GM21723 (cell line): Measurements from ENCODE around the gene FBXO42.
"Not testable (repeated sequence)": the region's sequence is repeated elsewhere in the genome, so short reads cannot be mapped to it uniquely, and the experiment has no call there.

Experiments
- ATAC-seq: cut with Tn5 transposase; IDR thresholded peaks from one replicate; pipeline ENCODE4 v1.9.1; 2021; ENCODE audit warnings: mild to moderate bottlenecking, moderate library complexity; ENCODE audit not compliant: unreplicated experiment

The FBXO42 gene

DNA sequence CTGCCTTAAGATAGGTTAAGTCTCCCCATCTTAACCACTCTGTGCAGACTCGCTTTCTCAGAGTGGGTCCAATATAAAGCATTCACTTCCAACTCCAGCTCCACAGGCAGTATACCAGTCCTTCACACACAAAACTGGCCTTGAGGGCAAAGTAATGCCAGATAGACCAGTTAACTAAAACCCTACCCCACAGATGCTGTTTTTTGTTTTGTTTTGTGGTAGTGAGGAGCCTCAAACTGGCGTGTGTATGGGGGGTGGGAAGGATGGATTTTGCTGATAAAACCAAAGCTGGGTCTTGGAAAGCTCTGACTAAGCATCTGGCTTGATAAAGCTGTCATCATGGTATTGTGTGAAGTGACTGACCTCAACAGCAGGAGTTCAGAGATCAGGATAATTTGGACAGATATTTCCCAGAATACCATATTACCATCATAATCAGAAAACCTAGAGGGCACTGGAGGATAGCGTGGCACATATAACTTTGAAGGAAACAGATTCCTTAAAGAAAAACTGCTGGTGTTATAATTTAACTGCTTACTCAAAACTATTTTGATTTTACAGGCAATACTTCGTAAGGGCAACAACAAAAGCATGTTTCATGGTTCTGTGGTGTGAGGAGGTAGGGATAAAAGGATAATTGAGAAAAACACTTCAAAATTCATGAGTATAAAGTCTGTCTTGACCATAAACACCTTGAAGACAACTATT lies 85.7 kb downstream of the FBXO42 start:
- ATAC-seq = no peak

DNA sequence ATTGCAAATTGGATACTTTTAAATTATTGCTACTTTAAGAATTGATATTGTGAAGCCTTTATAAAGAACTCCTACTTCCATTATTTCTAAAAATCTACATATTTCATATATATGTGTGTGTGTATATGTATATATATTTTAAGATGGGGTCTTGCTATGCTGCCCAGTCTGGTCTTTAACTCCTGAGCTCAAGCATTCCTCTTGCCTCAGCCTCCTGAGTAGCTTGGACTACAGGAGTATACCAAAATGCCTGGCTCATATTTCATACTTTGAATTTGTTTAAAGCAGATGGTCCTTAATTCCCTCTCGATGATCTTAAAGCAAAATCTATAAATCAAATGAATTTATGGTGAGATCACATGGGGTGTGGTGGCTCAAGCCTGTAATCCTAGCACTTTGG lies 90.2 kb downstream of the FBXO42 start:
- ATAC-seq = no peak

DNA sequence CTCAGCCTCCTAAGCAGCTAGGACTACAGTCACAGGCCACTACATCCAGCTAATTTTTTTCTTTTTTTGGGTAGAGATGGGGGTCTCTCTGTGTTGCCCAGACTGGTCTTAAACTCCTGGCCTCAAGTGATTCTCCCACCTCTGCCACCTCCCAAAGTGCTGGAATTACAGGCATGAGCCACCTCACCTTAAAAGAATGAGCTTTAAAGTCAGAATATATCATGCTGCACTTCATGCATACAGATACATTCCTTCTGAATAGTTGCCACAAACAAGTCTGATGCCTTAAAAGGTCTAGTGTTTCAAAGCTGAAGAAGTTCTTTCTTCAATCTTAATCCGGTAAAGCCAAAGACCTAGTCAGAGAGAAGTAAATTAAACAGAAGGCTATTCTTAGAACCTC lies 91.5 kb downstream of the FBXO42 start:
- ATAC-seq = no peak

DNA sequence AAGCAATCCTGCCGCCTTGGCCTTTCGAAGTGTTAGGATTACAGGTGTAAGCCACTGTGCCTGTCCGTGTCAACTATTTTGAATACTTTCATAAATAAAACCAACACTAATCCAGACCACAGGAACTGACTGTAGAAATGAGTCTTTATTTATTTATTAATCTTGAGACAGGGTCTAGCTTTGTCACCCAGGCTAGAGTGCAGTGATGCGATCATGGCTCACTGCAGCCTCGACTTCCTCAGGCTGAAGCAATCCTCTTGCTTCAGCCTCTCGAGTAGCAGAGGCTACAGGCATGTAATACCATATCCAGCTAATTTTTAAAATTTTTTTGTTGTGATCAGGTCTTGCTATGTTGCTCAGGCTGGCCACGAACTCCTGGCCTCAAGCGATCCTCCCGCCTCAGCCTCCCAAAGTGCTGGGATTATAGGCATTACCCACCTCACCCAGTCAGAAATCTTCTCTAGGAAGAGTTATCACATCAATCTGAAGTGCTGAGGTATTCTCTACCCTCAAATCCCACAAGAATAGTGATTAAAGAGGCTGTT lies 93.6 kb downstream of the FBXO42 start:
- ATAC-seq = no peak

DNA sequence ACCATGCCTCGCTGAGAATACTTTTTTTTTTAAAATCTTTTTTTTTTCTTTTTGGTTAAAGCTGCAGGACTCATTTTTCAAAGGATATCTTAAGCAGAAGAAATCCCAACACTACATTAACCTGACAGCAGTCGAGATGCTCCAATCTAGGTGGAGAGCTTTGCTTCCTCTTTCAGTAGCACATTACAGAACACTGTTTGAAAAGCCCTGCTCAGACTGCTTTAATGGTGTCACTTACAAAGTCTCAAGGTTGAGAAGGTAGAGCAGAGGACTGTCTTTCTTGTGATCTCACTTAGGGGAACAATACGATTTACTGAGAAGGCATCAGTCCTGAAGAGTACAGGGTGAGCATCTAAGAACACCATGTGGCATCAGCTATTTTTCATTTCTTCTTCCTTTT lies 94.3 kb downstream of the FBXO42 start:
- no peak for ATAC-seq

DNA sequence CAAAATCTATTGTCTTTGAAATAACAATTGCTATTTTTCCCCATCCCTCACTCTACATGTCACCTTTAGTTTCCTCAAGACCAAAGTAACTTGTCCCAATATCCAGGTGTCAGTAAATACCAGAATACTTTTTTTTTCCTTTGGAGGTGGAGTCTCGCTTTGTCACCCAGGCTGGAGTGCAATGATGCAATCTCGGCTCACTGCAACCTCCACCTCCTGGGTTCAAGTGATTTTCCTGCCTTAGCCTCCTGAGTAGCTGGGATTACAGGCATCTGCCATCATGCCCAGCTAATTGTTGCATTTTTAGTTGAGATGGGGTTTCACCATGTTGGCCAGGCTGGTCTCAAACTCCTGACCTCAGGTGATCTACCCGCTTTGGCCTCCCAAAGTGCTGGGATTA lies 94.7 kb downstream of the FBXO42 start:
- not testable (repeated sequence) for ATAC-seq

DNA sequence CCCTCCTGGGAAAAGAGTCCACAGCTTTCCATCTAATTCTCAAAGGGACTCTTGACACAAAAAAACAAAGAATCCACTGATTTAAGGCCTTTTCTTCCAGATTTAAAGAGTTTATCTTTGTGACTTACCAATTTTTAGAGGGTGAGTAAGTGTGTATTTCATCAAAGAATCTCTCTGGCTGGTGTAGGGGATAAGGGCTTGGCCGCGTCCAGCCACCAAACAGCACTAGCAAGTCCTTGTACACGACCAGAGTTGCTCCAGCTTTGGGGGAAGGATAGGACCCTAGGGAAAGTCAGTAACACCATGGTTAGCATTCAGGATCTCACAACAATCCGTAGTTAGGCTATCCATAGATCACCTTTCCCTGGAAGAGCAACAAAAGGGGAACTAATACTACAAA lies 95.8 kb downstream of the FBXO42 start:
- no peak for ATAC-seq

DNA sequence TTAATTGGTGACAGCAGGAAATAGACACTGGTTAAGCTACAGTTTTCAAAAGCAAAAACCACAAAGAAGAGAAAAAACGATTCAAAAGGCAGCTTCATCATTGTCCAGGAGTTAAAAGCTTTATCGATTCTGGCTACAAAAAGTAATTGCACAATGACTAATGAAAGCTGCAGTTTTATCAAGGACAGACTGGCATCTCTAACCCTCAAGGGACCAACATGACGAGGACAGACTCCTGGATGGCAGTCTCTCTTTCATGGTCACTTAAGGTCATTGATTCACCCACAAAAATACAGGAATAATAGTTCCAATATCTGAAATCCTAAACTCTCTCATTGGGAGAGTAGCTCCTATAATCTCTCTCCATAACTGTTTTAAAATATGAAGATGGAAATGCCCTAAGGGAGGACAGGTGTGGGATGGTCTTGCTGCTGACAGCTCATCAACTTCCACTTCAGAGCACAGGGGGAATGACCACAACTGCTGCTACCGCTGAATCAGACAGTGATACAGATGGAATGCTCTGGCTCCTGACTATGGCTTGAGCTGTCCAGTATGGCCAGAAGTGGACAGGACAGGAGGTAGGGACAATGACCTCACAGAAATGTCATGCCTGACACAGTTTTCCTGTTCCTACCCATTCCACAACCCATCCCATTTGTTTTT lies 97.9 kb downstream of the FBXO42 start:
- ATAC-seq = no peak

DNA sequence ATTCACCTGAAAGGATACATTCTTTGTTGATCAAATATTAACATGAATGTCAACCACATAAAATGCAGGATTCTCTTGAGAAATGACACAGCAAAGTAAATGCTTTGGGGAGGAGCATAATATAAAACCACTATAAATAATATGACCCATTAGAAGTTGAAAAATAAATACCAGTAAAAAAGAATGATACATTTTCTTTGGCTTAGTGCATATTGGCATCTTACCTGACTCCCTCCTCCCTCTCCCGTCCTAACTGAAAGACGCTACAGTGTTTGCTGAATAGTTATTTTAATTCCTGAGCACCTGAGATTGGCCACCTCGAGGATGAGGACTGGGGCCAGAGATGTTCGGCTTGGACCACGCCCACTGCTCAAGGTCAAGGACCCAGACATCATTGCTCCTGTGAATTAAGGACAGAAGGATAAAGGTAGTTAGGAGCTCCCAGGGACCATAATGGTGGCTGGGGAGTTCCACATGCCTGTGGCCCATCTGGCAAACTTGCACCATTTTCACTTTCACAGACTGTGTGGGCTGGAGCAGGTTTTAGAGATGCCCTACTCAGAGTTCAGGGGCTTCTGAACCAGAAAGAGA lies 98.9 kb downstream of the FBXO42 start:
- ATAC-seq = no peak

DNA sequence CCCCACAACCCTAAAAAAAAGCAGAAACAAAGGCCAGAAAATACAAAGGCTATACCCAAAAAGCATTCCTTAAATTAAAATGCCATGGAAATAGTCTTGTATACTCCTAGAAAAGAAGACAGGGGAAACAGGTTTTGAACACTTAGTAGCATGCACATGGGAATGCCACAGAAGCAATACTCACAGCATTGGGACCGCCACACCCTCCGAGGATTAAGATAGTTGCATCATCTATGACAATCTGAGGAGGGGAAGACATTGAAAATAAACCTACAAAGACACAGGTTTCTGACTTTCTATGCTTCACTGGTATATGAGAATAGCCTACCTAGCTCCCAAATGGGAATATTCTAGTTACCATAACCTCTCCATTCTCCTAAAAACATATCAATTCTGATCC lies 99.4 kb downstream of the FBXO42 start:
- no peak for ATAC-seq

DNA sequence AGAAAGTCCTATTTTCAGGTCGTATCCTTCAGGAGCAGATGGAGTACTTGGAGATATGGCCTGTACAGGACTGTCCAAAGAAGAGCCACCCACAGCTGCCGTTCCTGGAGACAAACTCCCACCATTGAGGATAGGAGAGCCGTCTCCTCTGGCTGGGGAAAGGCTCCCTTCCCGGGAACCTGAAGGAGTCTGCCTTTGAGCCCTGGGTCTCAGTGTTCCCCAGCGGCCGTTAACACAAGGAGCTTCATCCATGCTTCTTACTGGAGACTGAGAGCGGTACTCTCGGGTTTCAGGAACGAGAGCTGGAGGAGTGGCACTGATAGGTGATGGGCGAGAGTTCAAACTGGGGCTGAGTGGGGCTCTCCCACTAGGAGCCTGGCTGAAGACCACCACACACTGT lies 100.9 kb downstream of the FBXO42 start:
- ATAC-seq = no peak

DNA sequence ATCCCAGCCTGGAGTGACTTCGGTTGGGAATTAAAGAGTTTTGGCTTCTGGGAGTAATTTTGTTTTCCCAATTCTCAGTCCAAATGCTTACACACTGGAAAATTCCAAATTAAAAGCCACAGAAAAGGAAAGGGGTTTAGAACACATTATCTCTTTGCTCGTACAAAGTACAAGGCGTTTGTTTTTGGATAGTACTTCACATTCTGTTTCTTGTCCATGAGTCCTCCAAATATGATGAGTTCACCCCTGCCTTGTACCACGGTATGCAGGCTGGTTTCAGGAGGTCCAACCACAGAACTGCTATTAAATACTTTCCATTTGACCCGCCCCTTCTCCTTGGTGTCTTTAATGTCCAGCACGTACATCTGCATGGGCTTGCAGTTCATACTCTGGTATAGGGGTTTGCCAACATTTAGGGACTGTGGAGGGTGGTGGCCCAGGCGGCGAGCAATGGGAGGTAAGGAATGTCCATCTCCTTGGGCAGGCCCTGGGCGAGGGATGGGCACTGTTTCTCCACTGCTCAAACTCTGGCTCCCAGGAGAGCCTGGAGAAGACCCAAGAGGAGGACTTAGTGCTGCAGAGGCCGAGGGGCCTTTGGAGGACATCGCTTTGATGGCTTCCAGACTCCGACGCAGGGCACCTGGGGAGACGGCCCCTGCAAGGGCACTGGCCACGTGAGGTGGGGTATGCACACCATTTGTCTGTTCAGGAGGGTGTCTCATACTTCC lies 101.6 kb downstream of the FBXO42 start:
- no peak for ATAC-seq

DNA sequence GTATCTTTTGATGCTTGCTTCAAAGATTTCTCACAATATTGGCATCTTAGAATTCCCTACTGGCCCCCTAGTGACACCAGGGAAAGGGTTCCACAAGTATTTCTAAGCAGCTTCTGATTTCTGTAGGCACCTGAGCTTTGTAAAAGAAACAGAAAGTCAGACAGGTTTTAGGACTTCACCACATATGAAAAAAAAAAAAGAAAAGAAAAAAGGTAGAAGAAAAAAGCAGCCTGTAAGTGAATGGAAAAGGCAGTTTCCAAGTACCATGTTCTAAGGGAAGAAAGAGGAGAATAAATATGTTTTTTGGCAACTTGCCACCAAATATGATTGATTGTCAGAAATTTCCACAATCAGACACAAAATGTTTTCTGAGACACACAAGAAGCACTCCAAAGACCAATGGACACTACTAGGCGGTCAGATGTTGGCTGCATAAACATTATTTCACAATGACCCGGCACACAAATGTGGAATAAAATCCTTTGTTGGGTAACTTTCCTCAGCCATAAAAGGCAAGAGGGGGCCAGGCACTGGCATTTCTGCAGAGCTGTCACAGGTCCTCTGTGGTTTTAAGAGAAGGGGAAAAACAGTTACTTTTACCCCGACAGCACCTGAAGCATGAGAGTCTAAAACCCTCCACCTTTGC lies 102.6 kb downstream of the FBXO42 start:
- ATAC-seq = no peak

DNA sequence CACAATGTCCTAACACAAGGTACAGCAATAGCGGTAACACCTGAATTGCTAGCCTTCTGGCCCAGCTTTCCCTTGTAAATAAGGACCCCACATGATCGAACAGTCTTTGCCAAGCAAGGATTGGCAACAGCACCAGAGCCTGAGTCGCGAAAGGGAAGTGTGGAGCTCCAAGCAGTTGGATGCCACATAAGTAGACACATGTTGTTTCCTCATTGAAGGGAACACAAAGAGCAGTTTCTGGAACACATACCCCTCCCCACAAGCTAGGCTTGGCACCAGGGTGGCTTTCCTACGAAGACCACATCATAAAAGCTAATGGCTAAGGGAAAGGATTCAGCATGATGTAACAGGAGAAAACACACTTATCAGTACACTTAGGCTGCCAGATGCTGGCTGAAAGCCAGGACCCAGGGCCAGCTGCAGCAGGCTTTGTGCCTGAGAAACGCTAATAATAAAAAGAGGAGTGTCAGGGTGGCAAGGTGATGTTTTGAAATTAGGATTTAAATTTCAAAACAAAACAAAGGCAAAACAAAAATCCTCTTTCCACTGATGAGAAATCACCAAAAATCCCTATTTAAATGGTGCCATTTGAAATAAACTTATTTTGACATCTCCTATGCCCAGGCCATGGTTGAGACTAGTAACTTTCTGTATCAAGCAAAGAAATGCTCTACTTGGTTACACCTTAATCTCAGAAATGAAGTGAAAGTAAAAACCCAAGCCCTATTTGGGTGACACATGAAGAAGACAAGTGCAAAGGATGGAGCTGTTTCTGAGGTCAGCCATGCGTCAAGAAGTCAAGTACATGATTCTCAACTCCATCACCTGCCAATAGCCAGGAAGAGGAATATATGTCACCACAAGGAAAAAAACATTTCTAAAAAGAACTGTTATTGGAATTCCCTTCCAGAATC lies 103.4 kb downstream of the FBXO42 start:
- ATAC-seq = no peak

DNA sequence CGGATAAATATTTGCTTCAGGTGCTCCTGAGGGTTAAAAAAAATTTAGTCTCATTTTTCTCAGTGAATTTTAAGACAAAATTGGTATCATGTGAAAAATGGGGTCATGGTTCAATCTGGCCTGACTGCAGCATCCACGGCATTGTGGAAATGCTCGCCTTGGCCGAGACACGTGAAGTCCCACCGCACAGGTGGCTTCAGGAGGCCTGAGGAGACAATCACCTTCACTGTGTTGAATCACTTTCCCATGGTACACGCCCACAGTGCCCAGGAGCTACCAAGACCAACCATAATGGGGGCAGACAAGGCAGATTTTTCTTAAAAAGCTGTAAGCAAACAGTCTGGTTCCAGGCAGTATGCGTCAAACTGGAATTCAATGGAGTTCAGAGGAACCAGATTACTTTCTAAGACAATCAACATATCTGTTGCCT lies 104.3 kb downstream of the FBXO42 start:
- no peak for ATAC-seq

DNA sequence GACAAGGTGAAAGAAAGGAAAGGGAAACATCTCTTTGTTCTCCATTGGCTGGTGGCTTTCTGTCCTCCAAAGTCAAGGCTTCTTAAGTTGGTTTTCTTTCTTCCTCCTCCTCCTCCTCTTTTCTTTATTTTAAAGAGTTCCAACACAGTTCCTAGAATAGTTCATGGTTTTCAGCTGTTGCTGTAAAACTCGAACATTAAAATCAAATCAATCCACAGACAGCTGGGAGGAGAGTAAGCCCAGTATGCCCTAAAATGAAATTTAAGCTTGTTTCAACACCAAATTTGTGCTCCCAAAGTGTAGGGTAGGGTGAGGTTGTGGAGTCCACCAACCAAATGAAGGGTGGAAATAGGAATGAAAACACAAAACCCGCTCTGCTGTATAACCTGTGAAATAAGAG lies 104.8 kb downstream of the FBXO42 start:
- ATAC-seq = no peak

DNA sequence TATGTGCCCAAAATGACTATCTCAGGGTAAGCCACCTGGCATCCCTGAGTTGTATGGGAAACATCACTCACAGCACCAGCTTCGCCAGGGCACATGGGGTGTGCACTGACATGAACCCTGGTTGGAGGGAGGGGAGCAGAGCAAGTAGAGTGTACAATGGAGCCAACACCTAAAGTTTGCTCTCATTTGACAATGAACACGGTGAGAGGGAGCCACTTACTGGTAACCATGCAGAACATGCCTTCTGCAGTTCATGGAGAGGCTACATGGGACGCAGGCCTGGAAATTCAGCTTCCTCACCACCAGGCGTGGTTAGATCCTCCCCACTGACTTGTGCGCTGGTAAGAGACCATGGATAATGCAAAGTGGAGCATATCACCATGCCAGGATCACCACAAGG lies 105.3 kb downstream of the FBXO42 start:
- no peak for ATAC-seq

DNA sequence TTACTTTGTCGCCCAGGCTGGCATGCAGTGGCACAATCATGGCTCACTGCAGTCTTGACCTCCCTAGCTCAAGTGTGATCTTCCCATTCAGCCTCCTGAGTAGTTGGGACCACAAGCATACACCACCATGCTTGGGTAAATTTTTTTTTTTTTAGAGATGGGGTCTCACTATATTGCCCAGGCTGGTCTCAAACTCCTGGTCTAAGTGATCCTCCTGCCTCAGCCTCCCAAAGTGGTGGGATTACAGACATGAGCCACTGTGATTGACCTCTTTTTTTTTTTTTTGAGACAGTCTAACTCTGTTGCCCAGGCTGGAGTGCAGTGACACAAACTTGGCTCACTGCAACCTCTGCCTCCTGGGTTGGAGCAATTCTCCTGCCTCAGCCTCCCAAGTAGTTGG lies 106.0 kb downstream of the FBXO42 start:
- not testable (repeated sequence) for ATAC-seq

DNA sequence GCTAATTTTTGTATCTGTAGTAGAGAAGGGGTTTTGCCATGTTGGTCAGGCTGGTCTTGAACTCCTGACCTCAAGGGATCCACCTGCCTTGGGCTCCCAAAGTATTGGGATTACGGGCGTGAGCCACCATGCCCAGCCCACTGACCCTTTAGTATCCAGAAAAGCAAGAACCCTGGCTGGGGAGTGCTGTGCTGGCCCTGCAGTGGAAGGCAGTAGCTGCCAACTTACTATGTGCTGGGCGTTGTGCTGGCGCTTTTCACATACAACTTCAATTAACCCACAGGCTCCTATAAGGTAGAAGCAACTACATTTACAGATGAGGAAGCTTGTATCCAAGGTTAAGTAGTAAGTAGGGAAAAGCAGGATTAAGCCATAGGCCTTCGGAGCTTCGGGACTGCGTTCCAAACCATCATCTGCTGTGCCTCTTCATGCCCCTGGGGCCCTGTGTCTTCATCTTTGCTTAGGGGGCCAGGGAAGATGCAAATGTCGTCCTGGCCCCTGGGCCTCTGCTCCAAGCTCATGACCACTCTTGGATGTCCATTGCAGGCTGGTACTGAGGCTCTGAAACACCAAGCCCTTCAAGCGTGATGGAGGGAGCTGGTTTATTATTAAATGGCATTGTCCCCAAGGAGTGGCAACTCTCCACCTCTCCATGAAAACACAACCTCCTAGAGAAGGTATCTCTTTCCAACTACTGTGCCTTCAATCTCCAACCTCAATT lies 106.6 kb downstream of the FBXO42 start:
- no peak for ATAC-seq
